HG03520 (cell line): ENCODE data around the gene MT1M.
"Not testable (repeated sequence)": the region's sequence is repeated elsewhere in the genome, so short reads cannot be mapped to it uniquely, and the experiment has no call there.

Experiments used
- ATAC-seq: cut with Tn5 transposase; IDR thresholded peaks from one replicate; pipeline ENCODE4 v1.9.1; 2021; ENCODE audit warnings: mild to moderate bottlenecking, moderate library complexity; ENCODE audit not compliant: unreplicated experiment

Gene MT1M

DNA sequence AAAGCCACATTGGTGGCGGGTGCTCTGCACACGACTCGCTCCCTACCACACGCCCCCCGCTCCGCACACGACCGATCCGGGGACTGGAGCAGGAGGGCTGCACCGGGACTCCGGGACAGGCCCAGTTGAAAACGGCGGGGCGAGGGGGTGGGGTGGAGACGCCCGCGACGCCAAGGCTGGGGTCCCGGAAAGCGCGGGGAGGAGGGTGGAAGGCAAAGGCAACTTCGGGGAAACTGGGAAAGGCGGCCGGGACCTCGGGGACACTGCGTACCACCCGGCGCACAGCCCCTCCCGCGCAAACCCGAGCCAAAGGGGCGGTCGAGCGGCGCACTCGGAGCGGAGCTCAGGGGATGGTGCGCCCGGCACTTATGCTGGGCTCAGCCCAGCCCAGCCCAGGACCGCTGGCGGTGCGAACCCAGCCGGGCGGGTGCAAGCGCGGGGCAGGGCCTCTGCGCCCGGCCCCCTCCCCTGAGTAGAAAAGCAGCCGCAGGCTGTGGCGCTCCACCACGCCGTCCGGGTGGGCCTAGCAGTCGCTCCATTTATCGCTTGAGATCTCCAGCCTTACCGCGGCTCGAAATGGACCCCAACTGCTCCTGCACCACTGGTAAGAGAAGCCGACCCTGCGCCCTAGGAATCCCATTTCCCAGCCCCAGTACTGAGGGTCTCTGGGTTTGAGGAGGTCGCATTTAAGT lies at the start of gene MT1M:
TSS of gene MT1M (plus strand) at position 504 of the 692 bp plus-strand sequence. CDS start at position 577, 73 bp downstream.
- ATAC-seq = no peak

DNA sequence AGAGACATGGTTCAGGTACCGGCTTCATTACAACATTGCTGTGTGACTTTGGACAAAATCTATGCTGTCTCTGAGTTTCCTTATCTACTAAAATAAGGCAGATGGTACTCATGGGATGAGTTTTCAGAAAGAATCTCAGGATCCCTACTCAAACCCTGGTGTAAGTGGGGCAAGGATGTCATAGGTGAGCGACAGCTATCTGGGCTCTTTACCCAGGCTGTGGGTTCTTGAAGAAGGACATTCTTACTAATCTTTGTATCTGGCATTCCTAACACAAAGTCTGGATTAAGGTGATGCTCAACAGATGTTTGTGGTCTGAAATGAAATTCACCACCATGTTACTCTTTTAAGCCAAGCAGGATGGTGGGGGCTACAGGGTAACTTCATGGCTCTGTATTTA lies 49.5 kb upstream of the MT1M start:
- ATAC-seq = not testable (repeated sequence)

DNA sequence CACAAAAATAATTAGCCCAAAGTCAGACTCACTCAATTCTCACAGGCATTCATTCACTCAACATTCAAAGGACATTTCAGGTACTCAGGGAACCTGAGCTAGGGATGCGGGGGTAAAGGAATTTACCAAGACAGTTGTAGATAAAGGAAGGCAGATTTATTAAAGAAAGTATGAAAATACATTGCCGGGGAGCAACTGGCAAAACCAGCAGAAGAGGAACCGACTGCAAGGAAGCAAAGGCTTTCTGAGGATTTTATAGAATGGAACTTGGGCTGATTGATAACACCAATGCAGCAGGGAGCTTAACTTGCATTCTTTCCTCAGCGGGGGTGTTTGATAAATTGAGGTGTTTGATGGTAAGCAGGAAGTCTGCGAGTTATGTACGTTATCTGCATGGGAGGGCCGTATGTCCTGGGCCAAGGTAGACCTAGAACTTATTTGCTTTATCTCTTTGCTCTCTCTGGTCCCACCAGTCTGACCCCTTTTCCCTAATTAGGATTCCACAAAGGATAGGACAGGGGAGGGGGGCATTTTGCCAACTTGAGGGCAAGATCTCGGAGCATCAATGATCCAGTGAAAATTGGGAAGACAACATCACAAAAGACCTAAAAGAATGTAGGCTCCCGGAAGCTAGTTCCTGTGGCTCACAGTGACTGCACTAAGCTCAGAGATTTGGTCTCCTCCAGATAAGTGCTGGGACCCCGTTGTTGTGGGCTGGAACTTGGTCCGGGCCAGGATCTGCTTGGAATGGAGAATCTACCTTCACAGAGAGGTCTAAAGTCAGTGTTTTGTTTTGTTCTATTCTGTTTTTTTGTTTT lies 48.9 kb upstream of the MT1M start:
- no peak for ATAC-seq

DNA sequence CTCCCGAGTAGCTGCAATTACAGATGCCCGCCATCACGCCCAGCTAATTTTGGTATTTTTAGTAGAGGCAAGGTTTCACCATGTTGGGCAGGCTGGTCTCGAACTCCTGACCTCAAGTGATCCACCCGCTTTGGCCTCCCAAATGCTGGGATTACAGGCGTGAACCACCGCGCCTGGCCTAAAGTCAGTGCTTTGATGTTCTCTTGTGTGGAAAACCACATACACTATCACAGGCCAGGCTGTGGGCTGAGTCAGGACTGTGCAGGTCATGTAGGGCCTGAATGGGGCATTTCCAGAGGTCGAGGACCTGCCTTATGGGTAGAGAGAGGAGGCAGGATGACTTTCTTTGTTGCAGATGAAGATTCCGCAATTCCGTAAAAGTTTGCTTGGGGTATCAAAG lies 48.2 kb upstream of the MT1M start:
- ATAC-seq = no peak

DNA sequence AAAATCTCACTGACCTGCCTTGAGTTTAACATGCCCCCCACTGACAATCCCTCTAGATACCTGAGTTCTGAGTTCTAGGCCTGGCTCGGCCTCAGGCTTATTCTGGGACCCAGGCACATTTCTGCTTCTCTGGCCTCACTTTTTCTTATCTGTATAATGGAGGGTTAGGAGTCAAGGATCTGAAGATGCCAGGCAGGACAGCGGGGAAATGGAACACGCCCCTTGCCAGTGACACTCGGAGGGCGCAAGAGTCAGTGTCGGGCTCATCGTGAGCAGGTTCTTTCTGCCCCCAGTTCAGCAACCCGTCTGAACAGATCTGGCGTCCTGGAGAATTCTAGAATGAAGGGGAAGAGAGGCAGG lies 43.7 kb upstream of the MT1M start:
- no peak for ATAC-seq

DNA sequence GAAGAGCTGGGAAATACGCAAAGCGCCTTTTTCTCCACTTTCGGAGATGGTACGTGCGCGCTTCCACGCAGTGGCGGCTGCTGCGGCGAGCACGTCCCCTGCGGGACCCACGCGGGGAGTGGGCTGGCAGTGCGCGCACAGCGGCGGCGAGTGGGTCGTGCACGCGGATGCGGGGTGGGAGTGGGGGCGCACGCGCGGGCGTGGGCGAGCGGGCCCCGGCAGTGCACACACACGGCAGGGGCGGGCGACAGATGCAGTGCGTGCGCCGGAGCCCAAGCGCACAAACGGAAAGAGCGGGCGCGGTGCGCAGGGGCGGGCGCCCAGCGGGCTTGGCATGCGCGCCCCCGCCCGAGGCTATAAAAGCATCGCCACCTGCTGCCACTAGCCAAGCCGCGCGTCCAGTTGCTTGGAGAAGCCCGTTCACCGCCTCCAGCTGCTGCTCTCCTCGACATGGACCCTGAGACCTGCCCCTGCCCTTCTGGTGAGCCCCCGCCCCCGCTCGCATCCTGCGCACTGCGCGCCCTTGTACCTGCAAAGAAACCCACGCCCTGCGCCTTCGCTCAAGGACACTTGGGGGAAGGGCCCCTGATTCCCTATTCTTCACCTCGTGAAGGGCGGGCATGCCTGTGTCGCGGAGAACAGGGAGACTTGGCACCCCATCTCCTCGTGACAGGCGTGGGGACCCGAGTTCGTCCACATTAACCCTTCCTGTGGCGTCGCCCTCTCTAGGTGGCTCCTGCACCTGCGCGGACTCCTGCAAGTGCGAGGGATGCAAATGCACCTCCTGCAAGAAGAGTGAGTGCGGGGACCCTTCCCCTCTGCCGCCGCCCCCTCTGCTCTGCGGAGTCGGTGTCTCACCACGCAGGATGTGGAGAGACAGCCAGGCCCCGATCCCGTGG lies 43.1 kb upstream of the MT1M start, which contains the start of gene MT3:
TSS of gene MT3 (plus strand) at position 388 of the 899 bp plus-strand sequence. CDS start at position 451, 63 bp downstream.
- ATAC-seq = no peak

DNA sequence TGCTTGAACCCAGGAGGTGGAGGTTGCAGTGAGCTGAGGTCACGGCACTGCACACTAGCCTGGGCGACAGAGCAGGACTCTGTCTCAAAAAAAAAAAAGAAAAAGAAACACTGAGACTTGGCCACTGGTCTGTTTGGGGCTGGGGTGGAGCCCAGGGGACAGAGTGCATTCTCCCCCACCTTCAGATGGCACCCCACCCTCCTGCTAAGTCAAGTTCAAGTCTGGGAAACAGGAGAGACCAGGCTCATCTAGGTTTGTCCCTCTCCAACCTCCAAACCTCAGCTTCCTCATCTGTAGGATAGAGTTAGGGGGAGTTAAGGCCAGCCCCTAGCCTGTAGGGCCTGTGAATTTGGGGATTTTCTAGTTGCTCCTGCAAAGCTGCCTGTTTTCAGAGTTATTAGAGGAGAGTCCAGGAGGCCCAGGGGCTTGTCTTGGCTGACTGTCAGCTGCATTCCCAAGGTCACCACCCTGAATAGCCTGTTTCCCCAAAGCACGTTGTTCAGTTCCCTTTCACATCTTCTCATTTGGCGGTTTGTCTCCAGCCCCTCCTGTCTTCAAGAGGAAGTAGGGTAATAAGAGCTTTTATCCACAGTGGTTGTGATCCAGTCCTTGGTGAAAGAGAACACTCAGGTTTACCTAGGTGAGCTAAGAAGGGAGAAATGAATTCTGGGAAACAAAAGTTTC lies 40.9 kb upstream of the MT1M start:
- ATAC-seq = no peak

DNA sequence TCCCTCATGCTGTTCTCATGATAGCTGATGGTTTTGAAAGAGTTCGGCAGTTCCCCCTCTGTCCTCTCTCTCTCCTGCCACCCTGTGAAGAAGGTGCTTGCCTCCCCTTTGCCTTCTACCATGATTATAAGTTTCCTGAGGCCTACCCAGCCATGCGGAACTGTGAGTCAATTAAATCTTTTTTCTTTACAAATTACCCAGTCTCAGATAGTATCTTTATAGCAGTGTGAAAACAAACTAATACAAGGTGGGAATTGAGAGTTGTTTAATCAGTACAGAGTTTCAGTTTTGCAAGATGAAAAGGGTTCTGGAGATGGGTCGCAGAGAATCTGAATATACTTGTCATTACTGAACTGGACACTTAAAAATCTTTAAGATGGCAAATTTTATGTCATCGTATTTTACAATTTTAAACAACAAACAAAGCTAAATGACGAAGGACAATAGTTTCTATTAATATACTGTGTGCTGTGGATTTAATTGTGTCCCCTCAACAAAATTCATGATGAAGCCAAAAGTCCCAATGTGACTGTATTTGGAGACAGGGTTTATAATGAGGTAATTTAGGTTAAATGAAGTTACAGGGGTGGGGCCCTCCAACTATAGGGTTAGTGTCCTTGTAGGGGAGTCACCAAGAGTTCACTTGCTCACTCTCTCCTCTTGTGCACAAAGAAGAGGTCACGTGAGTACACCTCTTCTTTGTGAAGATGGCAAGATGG lies 38.7 kb upstream of the MT1M start:
- ATAC-seq = no peak

DNA sequence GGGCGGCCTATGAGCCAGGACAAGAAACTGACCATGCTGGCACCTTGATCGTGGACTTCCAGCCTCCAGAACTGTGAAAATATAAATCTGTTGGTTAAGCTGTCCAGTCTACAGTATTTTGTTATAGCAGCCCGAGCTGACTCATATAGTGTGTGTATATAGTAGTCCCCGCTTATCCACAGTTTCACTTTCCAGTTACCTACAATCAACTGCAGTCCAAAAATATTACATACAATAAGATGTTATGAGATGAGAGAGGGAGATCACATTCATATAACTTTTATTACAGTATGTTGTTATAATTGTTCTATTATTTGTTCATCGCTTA lies 38.2 kb upstream of the MT1M start:
- ATAC-seq = no peak

DNA sequence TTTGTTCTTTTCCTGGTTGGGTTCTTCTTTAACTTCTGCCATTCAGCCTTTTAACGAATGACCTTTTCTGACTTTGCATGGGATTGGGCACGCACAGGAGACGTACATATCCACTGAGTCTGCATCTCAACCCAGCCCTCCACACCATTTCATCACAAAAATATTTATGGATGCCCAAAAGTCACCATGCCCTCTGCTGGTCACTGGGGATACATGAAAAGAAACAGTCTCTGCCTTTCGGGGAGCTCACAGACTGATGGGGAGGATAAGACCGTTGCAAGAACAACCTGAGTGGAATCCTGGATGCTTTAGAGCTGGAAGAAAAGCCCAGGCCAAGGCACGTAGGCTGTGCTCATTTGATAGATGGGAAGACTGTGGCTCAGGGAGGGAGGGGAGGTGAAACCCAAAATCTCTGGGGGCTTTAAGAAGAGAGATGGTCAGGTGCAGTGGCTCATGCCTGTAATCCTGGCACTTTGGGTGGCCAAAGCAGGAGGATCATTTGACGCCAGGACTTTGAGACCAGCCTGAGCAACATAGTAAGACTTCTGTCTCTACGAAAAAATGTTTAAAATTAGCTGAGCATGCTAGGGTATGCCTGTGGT lies 32.0 kb upstream of the MT1M start:
- ATAC-seq = no peak

DNA sequence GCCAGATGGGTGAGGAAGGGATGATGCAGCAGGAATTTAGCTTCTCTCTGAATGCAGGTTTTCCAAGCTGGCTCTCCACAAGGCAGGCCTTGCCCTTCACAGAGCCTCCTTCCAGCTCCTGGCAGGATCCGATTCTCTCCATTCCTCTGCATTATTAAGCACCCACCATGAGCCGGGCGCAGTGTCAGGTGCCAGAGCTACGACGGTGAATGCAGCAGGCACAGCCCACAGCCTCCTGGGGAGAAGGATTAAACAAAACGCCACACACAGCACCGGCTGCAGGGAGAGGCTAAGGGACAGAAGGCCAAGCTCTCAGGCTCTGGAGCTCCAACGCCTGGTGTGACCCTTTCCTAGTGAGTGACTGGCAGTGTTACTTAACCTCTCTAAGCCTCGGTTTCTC lies 31.1 kb upstream of the MT1M start:
- ATAC-seq = no peak

DNA sequence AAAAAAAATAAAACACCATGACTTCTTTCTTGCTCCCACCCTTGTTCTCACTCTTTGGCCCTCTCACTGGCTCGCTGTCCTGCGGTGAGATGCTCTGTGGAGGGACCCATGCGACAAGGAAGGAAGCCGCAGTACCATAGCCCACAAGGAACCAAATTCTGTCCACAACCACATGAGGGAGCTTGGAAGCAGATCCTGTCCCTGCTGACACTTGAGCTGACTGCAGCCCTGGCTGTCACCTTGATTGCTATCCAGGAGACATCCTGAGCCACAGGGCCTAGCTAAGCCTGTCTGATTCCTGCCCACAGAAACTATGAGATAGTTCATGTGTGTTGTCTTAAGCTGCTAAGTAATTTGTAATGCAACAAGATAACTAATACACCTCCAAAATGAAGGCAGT lies 28.9 kb upstream of the MT1M start:
- ATAC-seq = no peak

DNA sequence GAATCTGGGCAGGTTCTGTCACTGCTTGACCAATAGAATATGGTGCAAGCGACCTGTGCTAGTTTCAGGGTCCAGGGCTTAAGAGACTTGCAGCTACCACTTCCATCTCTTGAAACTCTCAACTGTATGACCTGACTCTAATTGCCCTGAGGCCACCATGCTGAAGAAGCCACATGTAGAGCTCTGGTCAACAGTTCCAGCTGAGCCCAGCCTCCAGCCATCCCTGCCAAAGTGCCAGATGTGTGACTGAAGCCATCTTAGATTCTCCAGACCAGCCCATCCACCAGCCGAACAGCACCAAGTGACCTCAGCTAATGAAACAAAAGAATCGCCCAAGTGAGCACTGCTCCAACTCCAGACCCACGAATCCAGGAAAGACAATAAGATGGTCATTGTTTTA lies 27.5 kb upstream of the MT1M start:
- no peak for ATAC-seq

DNA sequence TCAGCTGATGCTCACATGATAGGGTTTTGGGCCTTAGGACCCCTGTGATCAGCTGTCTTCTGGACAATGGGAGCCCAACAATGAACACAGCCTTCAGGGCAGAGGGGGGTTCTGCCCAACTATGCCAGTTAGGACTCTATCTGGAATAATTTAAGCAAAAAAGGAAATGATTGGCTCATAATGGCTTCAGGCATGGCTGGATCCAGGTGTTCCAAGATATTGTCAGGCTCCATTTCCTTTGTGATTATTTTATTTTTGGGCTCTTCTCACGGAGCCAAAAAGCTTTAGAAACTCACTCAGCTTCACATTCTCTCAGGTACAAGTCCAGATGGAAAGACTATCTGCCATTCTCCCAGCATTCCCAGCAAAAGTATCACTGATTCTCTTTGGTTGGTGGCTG lies 27.0 kb upstream of the MT1M start:
- ATAC-seq = no peak

DNA sequence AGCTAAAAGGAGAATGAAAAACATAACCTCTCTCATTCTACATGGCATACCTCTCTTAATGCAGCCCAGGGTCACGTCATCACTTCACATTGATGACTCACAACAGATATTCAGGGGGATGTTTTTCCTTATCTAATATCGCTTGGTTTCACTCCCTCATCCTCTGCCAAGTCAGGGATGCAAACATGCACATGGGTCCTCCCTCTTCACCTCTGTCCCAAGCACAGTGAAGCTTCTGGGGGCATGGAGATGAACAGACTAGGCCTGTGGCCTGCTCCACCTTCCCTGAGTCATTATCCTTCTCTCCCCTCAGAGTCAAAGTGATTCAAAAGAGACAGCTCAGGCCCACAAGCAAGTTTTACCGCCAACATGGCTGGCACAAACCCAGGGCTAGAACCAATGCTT lies 26.4 kb upstream of the MT1M start:
- no peak for ATAC-seq

DNA sequence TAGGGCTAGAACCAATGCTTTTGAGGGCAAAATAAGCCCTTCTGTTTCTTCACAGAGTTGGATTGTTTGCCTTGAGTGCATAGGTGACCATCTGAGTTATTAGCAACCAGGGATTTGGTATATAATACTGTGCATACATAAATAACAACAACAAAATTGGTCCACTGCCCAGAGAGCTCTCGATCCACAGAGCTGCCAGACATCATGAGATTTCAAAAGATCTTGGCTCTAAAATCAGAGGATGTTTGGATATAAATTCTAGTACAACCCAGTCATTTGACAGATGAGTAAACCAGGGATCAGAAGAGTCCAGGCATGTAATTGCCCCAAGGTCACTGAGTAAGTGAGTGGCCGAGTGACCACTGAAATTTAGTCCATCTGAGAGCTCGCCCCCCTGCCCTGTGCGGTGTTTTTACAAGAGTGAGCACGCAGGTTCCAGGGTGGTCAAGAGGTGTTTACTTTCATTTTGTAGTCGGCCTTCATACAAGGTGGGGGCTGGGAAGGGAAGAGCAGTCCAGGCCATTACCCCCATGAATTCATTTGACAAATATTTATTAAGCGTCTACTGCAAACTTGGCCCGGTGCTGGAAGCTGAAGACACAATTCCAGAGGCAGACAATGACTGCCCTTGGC lies 25.9 kb upstream of the MT1M start:
- ATAC-seq = no peak

DNA sequence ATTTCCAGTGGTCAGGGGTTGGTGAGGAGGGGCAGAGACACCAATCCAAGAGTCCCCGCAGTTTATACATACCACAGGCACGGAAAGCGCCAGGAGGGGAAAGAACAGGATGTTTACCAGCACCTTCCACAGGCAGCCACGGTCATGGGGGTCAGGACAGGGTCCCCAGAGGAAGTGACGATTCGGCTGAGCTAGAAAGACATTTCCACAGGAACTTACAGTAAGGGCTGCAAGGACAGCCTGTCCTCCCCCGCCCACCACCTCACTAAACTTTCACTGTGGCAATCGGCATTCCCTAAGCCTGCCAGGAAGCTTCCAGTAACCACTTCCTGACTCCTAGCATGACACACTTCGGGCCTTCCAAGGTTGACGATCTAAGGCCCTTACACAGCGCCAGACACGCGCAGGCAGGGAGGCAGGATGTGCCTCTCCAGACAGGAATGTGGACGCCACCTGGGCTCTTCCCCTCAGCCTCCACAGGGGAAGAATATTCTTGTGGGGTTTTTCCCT lies 25.3 kb upstream of the MT1M start:
- ATAC-seq = no peak

DNA sequence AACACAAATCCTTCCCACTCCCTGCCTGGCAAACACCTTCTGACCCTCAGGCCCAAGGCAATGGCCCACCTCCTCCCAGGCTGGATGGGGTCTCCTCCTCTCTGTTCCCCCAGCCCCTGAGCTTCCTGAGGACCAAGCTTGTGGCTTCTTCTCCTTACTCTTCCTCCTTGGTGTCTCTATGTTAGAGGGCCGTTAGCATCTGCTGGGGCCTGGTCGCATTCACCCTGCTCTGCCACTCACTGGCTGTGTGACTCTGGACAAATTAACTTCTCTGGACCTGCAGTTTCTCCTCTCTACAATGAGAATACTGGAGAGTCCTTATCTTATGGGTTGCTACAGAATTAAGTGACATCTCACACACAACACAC lies 24.8 kb upstream of the MT1M start:
- no peak for ATAC-seq
